ENCODE measurements around the gene KAZALD1.

The KAZALD1 gene

GRCh38 chr10:101020427-101021075, 41.2 kb upstream of the KAZALD1 start:
- no CpG with 5 or more reads among the region's 10 CpGs for WGBS (ENCODE audit: extremely low coverage, insufficient coverage, low lambda C conversion rate)
- Histone ChIP-seq H3K4me1 (ENCODE audit: control insufficient read depth, low read depth, low read length) (peaks cover 4% of the 10 kb centered on the region), H3K27me3 (ENCODE audit: insufficient read depth, low read length, poor library complexity) (peaks cover 8% of the 10 kb centered on the region), H3K18ac (ENCODE audit: low read length) (no peak overlapping the region), H4K5ac (ENCODE audit: low read length) (no peak overlapping the region), H3K79me2 (ENCODE audit: control insufficient read depth, insufficient read depth, low read length) (no peaks in the 10 kb centered on the region), H2AK5ac (ENCODE audit: low read length) (no peak overlapping the region), H2BK5ac (ENCODE audit: low read length) (no peak overlapping the region), H3K56ac (ENCODE audit: low read length) (no peak overlapping the region), H3K4me3 (ENCODE audit: low read length) (no peak overlapping the region), H3K27ac (ENCODE audit: low read depth, low read length) (no peak overlapping the region), H2BK15ac (replicated peaks; ENCODE audit: low read depth) (no peak overlapping the region), H2BK120ac (ENCODE audit: low read depth, low read length) (no peak overlapping the region), H3K4ac (ENCODE audit: low read depth, low read length) (no peak overlapping the region), H3K9ac (ENCODE audit: low read length) (no peak overlapping the region), H3K23ac (ENCODE audit: low read length) (no peak overlapping the region), H3K4me2 (ENCODE audit: low read length) (no peak overlapping the region), H3K36me3 (ENCODE audit: control insufficient read depth, insufficient read depth, low read length) (no peaks in the 10 kb centered on the region), H3K79me1 (ENCODE audit: low read length) (no peaks in the 10 kb centered on the region), H4K8ac (ENCODE audit: low read depth, low read length) (no peak overlapping the region)
- DNase-seq, result no peak

- H4K8ac ChIP-seq (ENCODE audit: low read depth, low read length), result no peak overlapping the region
- no CpG with 5 or more reads among the region's 4 CpGs for WGBS (ENCODE audit: extremely low coverage, insufficient coverage, low lambda C conversion rate)
- DNase-seq, result no peak
- no peak overlapping the region for H3K27ac ChIP-seq (ENCODE audit: low read depth, low read length)
- H2AK5ac ChIP-seq (ENCODE audit: low read length), result no peak overlapping the region
- no peaks in the 10 kb centered on the region for H3K79me2 ChIP-seq (ENCODE audit: control insufficient read depth, insufficient read depth, low read length)
- no peak overlapping the region for H3K4me2 ChIP-seq (ENCODE audit: low read length)
- H3K79me1 ChIP-seq (ENCODE audit: low read length), result no peaks in the 10 kb centered on the region
- no peak overlapping the region for H2BK120ac ChIP-seq (ENCODE audit: low read depth, low read length)
- H3K4me1 ChIP-seq (ENCODE audit: control insufficient read depth, low read depth, low read length), result peaks cover 4% of the 10 kb centered on the region
- H3K23ac ChIP-seq (ENCODE audit: low read length), result no peak overlapping the region
- H2BK15ac ChIP-seq (replicated peaks; ENCODE audit: low read depth), result no peak overlapping the region
- no peak overlapping the region for H3K9ac ChIP-seq (ENCODE audit: low read length)
- H3K4me3 ChIP-seq (ENCODE audit: low read length), result no peak overlapping the region
- H2BK5ac ChIP-seq (ENCODE audit: low read length), result no peak overlapping the region
- no peak overlapping the region for H3K56ac ChIP-seq (ENCODE audit: low read length)
- H3K27me3 ChIP-seq (ENCODE audit: insufficient read depth, low read length, poor library complexity), result peaks cover 8% of the 10 kb centered on the region
- H4K5ac ChIP-seq (ENCODE audit: low read length), result no peak overlapping the region
- H3K18ac ChIP-seq (ENCODE audit: low read length), result no peak overlapping the region
- no peaks in the 10 kb centered on the region for H3K36me3 ChIP-seq (ENCODE audit: control insufficient read depth, insufficient read depth, low read length)
- no peak overlapping the region for H3K4ac ChIP-seq (ENCODE audit: low read depth, low read length)
Observed at GRCh38 chr10:101021239-101021638, 40.5 kb upstream of the KAZALD1 start.

GRCh38 chr10:101021692-101022251, 40.0 kb upstream of the KAZALD1 start:
- Histone ChIP-seq H3K36me3 (ENCODE audit: control insufficient read depth, insufficient read depth, low read length) (no peaks in the 10 kb centered on the region), H3K56ac (ENCODE audit: low read length) (no peak overlapping the region), H2BK15ac (replicated peaks; ENCODE audit: low read depth) (no peak overlapping the region), H3K23ac (ENCODE audit: low read length) (no peak overlapping the region), H3K4me2 (ENCODE audit: low read length) (no peak overlapping the region), H2BK120ac (ENCODE audit: low read depth, low read length) (no peak overlapping the region), H2BK5ac (ENCODE audit: low read length) (no peak overlapping the region), H4K5ac (ENCODE audit: low read length) (no peak overlapping the region), H3K4me1 (ENCODE audit: control insufficient read depth, low read depth, low read length) (peaks cover 4% of the 10 kb centered on the region), H3K4ac (ENCODE audit: low read depth, low read length) (no peak overlapping the region), H3K79me2 (ENCODE audit: control insufficient read depth, insufficient read depth, low read length) (no peaks in the 10 kb centered on the region), H3K18ac (ENCODE audit: low read length) (no peak overlapping the region), H3K27me3 (ENCODE audit: insufficient read depth, low read length, poor library complexity) (peaks cover 8% of the 10 kb centered on the region), H3K4me3 (ENCODE audit: low read length) (no peak overlapping the region), H3K79me1 (ENCODE audit: low read length) (no peaks in the 10 kb centered on the region), H2AK5ac (ENCODE audit: low read length) (no peak overlapping the region), H3K27ac (ENCODE audit: low read depth, low read length) (no peak overlapping the region), H3K9ac (ENCODE audit: low read length) (no peak overlapping the region), H4K8ac (ENCODE audit: low read depth, low read length) (no peak overlapping the region)
- WGBS (ENCODE audit: extremely low coverage, insufficient coverage, low lambda C conversion rate), result no CpG with 5 or more reads among the region's 11 CpGs
- no peak for DNase-seq

- Histone ChIP-seq H2BK15ac (replicated peaks; ENCODE audit: low read depth) (no peak overlapping the region), H3K56ac (ENCODE audit: low read length) (no peak overlapping the region), H2AK5ac (ENCODE audit: low read length) (no peak overlapping the region), H3K79me2 (ENCODE audit: control insufficient read depth, insufficient read depth, low read length) (no peaks in the 10 kb centered on the region), H3K27me3 (ENCODE audit: insufficient read depth, low read length, poor library complexity) (peaks cover 2% of the 10 kb centered on the region), H4K8ac (ENCODE audit: low read depth, low read length) (no peak overlapping the region), H3K23ac (ENCODE audit: low read length) (no peak overlapping the region), H3K79me1 (ENCODE audit: low read length) (no peaks in the 10 kb centered on the region), H3K4me2 (ENCODE audit: low read length) (no peak overlapping the region), H3K4me1 (ENCODE audit: control insufficient read depth, low read depth, low read length) (peaks cover 4% of the 10 kb centered on the region), H4K5ac (ENCODE audit: low read length) (no peak overlapping the region), H2BK5ac (ENCODE audit: low read length) (no peak overlapping the region), H2BK120ac (ENCODE audit: low read depth, low read length) (no peak overlapping the region), H3K9ac (ENCODE audit: low read length) (no peak overlapping the region), H3K18ac (ENCODE audit: low read length) (no peak overlapping the region), H3K27ac (ENCODE audit: low read depth, low read length) (no peak overlapping the region), H3K36me3 (ENCODE audit: control insufficient read depth, insufficient read depth, low read length) (no peaks in the 10 kb centered on the region), H3K4ac (ENCODE audit: low read depth, low read length) (no peak overlapping the region), H3K4me3 (ENCODE audit: low read length) (no peak overlapping the region)
- DNase-seq, result no peak
- WGBS (ENCODE audit: extremely low coverage, insufficient coverage, low lambda C conversion rate), result no CpG with 5 or more reads among the region's 15 CpGs
Observed at GRCh38 chr10:101022967-101023705, 38.7 kb upstream of the KAZALD1 start.

GRCh38 chr10:101027106-101027720, 34.6 kb upstream of the KAZALD1 start:
- WGBS (ENCODE audit: extremely low coverage, insufficient coverage, low lambda C conversion rate), result no CpG with 5 or more reads among the region's 10 CpGs

More at GRCh38 chr10:101027106-101027720, 34.6 kb upstream of the KAZALD1 start:
- H4K5ac ChIP-seq (ENCODE audit: low read length), result no peak overlapping the region
- no peak overlapping the region for H3K23ac ChIP-seq (ENCODE audit: low read length)
- H3K36me3 ChIP-seq (ENCODE audit: control insufficient read depth, insufficient read depth, low read length), result no peaks in the 10 kb centered on the region
- peak; percentile 22 for DNase-seq
- H3K18ac ChIP-seq (ENCODE audit: low read length), result no peak overlapping the region
- H3K4ac ChIP-seq (ENCODE audit: low read depth, low read length), result no peak overlapping the region
- no peak overlapping the region for H2BK15ac ChIP-seq (replicated peaks; ENCODE audit: low read depth)
- H3K56ac ChIP-seq (ENCODE audit: low read length), result peak overlapping the region; percentile 64
- H2BK5ac ChIP-seq (ENCODE audit: low read length), result no peak overlapping the region
- H3K79me1 ChIP-seq (ENCODE audit: low read length), result no peaks in the 10 kb centered on the region
- no peak overlapping the region for H3K9ac ChIP-seq (ENCODE audit: low read length)
- no peak overlapping the region for H2AK5ac ChIP-seq (ENCODE audit: low read length)
- no peak overlapping the region for H3K4me3 ChIP-seq (ENCODE audit: low read length)
- no peak overlapping the region for H4K8ac ChIP-seq (ENCODE audit: low read depth, low read length)
- H3K79me2 ChIP-seq (ENCODE audit: control insufficient read depth, insufficient read depth, low read length), result no peaks in the 10 kb centered on the region
- H3K27ac ChIP-seq (ENCODE audit: low read depth, low read length), result no peak overlapping the region
- H3K4me1 ChIP-seq (ENCODE audit: control insufficient read depth, low read depth, low read length), result peaks cover 6% of the 10 kb centered on the region
- no peak overlapping the region for H2BK120ac ChIP-seq (ENCODE audit: low read depth, low read length)
- H3K27me3 ChIP-seq (ENCODE audit: insufficient read depth, low read length, poor library complexity), result no peaks in the 10 kb centered on the region
- H3K4me2 ChIP-seq (ENCODE audit: low read length), result no peak overlapping the region
